Measurements from ENCODE around the gene SSR1. TPM values are rescaled to one million over a fixed set of nuclear protein-coding genes. Genes with fewer than 3 reads are reported as not detected.

The SSR1 gene
- total and polyA plus RNA-seq, 2 of the 13 experiments (the other 11 are each of a cell fraction or from before 2014, with no cell fraction given): 203 to 243 TPM

- TF ChIP-seq ZBTB10 (CRISPR knock-in tag; IDR thresholded peaks at IDR 0.05; ENCODE audit: borderline replicate concordance) (no peak), HIC2 (CRISPR knock-in tag; IDR thresholded peaks at IDR 0.05; ENCODE audit: low read depth) (peak; percentile 51; the same call in 1 of the 2 replicates), ZNF883 (CRISPR knock-in tag; IDR thresholded peaks at IDR 0.05; ENCODE audit: not compliant biosample characterization) (no peak), ZFP62 (CRISPR knock-in tag; IDR thresholded peaks at IDR 0.05) (no peak), ATF1 (CRISPR knock-in tag; IDR thresholded peaks at IDR 0.05) (no peak), NFE2L2 (IDR thresholded peaks at IDR 0.05; ENCODE audit: low read length) (no peak), ZBTB25 (CRISPR knock-in tag; IDR thresholded peaks at IDR 0.05) (peak; percentile 91), HBP1 (CRISPR knock-in tag; IDR thresholded peaks at IDR 0.05; ENCODE audit: low read depth) (no peak), KLF12 (CRISPR knock-in tag; IDR thresholded peaks at IDR 0.05; ENCODE audit: borderline replicate concordance) (peak; percentile 89; the same call in 1 of the 2 replicates), ZNF775 (CRISPR knock-in tag; IDR thresholded peaks at IDR 0.05; ENCODE audit: borderline replicate concordance) (no peak), ZNF782 (CRISPR knock-in tag; IDR thresholded peaks at IDR 0.05; ENCODE audit: borderline replicate concordance) (peak; percentile 58; the same call in 1 of the 2 replicates), ZMYM4 (CRISPR knock-in tag; IDR thresholded peaks at IDR 0.05) (peak; percentile 98), ZNF335 (CRISPR knock-in tag; IDR thresholded peaks at IDR 0.05) (peak; percentile 85), HDAC1 (CRISPR knock-in tag; IDR thresholded peaks at IDR 0.05) (peak; percentile 67), ZBTB3 (CRISPR knock-in tag; IDR thresholded peaks at IDR 0.05; ENCODE audit: borderline replicate concordance, low read depth) (no peak; the same call in 1 of the 2 replicates), MXD3 (CRISPR knock-in tag; IDR thresholded peaks at IDR 0.05) (no peak; the same call in none of the 2 replicates), ZNF629 (CRISPR knock-in tag; conservative IDR thresholded peaks at IDR 0.05) (0 out of 2 replicates have a peak, but pooled peaks have one; percentile 31)
These were observed at the start of gene SSR1 (continued) for GRCh38 chr6:7312616-7313504.
